ENCODE data around the gene SEMA4C. TPM values are rescaled to one million over a fixed set of nuclear protein-coding genes. Genes with fewer than 3 reads are reported as not detected.

SEMA4C gene
- total and polyA plus RNA-seq, 9 of the 15 experiments (the other 6 are each of a cell fraction or from before 2014, with no cell fraction given): 0.32 to 59.7 (median 23.9) TPM

DNA sequence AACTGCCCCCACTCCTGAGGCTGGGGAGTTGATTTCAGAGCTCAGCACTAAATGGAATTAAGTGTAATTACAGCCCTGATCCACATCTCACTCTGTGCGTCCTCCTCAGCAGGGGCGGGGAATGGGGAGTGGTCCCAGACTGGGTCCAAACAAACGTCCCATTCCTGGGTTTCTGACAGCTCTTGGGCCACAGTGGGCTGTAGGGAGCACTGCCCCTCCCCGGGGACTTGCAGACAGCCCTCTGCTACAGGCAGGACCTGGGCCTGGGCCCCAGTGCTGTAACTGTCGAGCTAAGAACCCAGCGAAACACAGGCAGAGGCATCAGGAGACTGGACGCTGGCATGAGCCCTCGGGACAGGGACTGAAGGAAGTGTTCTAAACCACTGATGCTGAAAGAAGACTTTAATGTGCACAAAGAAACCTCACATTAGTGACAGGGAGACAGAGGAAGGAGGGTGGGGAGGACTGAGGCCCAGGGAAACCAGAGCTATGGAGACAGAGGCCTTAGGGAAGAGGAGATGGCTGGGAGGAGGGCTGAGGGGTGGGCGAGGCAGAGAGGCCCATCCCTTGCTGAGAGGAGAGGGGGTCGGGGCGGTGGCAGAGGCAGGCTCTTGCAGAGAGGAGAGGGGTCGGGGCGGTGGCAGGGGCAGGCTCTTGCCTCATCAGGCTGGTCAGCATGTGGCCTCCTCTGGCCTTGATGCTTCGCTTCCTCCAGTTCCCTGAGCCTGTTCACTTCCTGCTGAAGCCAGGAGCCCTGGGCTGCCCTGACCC lies 5.8 kb upstream of the SEMA4C start (continued):
- no peak for TF ChIP-seq YY1 (IDR thresholded peaks at IDR 0.05; ENCODE audit: borderline replicate concordance in 1 of 3, control insufficient read depth in 1 of 3, extremely low read depth in 1 of 3, insufficient read depth in 3 of 3, insufficient read length in 1 of 3, insufficient replicate concordance in 2 of 3, low read depth in 1 of 3, low read length in 2 of 3)
- TF ChIP-seq ADNP (tag; IDR thresholded peaks at IDR 0.05): no peak
- TF ChIP-seq ZNF133 (CRISPR knock-in tag; IDR thresholded peaks at IDR 0.05): no peak
- no peak for TF ChIP-seq ZBTB8A (IDR thresholded peaks at IDR 0.05; ENCODE audit: partially characterized antibody)
- TF ChIP-seq NFXL1 (CRISPR knock-in tag; IDR thresholded peaks at IDR 0.05): no peak
- TF ChIP-seq LCOR (CRISPR knock-in tag; IDR thresholded peaks at IDR 0.05): 0 out of 2 replicates have a peak, but pooled peaks have one; percentile 21
- peak; percentile 79 for TF ChIP-seq ZNF766 (CRISPR knock-in tag; conservative IDR thresholded peaks at IDR 0.05)
- no peak for TF ChIP-seq HLTF (IDR thresholded peaks at IDR 0.05)
- TF ChIP-seq KLF16 (IDR thresholded peaks at IDR 0.05): no peak
- TF ChIP-seq, protein P1, sequence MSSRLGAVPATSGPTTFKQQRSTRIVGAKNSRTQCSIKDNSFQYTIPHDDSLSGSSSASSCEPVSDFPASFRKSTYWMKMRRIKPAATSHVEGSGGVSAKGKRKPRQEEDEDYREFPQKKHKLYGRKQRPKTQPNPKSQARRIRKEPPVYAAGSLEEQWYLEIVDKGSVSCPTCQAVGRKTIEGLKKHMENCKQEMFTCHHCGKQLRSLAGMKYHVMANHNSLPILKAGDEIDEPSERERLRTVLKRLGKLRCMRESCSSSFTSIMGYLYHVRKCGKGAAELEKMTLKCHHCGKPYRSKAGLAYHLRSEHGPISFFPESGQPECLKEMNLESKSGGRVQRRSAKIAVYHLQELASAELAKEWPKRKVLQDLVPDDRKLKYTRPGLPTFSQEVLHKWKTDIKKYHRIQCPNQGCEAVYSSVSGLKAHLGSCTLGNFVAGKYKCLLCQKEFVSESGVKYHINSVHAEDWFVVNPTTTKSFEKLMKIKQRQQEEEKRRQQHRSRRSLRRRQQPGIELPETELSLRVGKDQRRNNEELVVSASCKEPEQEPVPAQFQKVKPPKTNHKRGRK (tag; IDR thresholded peaks at IDR 0.05): no peak
- 0 out of 2 replicates have a peak, but pooled peaks have one; percentile 37 for TF ChIP-seq ZNF717 (CRISPR knock-in tag; IDR thresholded peaks at IDR 0.05)
- TF ChIP-seq, protein P2, sequence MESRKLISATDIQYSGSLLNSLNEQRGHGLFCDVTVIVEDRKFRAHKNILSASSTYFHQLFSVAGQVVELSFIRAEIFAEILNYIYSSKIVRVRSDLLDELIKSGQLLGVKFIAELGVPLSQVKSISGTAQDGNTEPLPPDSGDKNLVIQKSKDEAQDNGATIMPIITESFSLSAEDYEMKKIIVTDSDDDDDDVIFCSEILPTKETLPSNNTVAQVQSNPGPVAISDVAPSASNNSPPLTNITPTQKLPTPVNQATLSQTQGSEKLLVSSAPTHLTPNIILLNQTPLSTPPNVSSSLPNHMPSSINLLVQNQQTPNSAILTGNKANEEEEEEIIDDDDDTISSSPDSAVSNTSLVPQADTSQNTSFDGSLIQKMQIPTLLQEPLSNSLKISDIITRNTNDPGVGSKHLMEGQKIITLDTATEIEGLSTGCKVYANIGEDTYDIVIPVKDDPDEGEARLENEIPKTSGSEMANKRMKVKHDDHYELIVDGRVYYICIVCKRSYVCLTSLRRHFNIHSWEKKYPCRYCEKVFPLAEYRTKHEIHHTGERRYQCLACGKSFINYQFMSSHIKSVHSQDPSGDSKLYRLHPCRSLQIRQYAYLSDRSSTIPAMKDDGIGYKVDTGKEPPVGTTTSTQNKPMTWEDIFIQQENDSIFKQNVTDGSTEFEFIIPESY (CRISPR knock-in tag; IDR thresholded peaks at IDR 0.05): no peak
- TF ChIP-seq L3MBTL2 (IDR thresholded peaks at IDR 0.05): no peak
- TF ChIP-seq ZNF445 (CRISPR knock-in tag; IDR thresholded peaks at IDR 0.05; ENCODE audit: low read depth): no peak
- TF ChIP-seq HNRNPUL1 (IDR thresholded peaks at IDR 0.05; ENCODE audit: low read length): no peak
- TF ChIP-seq, protein P3, sequence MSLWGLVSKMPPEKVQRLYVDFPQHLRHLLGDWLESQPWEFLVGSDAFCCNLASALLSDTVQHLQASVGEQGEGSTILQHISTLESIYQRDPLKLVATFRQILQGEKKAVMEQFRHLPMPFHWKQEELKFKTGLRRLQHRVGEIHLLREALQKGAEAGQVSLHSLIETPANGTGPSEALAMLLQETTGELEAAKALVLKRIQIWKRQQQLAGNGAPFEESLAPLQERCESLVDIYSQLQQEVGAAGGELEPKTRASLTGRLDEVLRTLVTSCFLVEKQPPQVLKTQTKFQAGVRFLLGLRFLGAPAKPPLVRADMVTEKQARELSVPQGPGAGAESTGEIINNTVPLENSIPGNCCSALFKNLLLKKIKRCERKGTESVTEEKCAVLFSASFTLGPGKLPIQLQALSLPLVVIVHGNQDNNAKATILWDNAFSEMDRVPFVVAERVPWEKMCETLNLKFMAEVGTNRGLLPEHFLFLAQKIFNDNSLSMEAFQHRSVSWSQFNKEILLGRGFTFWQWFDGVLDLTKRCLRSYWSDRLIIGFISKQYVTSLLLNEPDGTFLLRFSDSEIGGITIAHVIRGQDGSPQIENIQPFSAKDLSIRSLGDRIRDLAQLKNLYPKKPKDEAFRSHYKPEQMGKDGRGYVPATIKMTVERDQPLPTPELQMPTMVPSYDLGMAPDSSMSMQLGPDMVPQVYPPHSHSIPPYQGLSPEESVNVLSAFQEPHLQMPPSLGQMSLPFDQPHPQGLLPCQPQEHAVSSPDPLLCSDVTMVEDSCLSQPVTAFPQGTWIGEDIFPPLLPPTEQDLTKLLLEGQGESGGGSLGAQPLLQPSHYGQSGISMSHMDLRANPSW (CRISPR knock-in tag; IDR thresholded peaks at IDR 0.05): no peak
- no peak for TF ChIP-seq NRF1 (conservative IDR thresholded peaks at IDR 0.05 in 1 of 2, IDR thresholded peaks at IDR 0.05 in 1 of 2)
- TF ChIP-seq, protein P4, sequence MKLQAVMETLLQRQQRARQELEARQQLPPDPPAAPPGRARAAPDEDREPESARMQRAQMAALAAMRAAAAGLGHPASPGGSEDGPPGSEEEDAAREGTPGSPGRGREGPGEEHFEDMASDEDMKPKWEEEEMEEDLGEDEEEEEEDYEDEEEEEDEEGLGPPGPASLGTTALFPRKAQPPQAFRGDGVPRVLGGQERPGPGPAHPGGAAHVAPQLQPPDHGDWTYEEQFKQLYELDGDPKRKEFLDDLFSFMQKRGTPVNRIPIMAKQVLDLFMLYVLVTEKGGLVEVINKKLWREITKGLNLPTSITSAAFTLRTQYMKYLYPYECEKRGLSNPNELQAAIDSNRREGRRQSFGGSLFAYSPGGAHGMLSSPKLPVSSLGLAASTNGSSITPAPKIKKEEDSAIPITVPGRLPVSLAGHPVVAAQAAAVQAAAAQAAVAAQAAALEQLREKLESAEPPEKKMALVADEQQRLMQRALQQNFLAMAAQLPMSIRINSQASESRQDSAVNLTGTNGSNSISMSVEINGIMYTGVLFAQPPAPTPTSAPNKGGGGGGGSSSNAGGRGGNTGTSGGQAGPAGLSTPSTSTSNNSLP (IDR thresholded peaks at IDR 0.05; ENCODE audit: borderline replicate concordance, low read depth, low read length): no peak
- TF ChIP-seq SMARCA5 (IDR thresholded peaks at IDR 0.05): no peak
- TF ChIP-seq ZNF436 (CRISPR knock-in tag; IDR thresholded peaks at IDR 0.05): no peak
